GM18519 (cell line): ENCODE data around the gene SLC25A42.
"Not testable (repeated sequence)": the region's sequence is repeated elsewhere in the genome, so short reads cannot be mapped to it uniquely, and the experiment has no call there.

Experiments used
- ATAC-seq: cut with Tn5 transposase; IDR thresholded peaks from one replicate; pipeline ENCODE4 v1.9.1; 2021; ENCODE audit warnings: mild to moderate bottlenecking, moderate library complexity; ENCODE audit not compliant: unreplicated experiment, low FRiP score

SLC25A42 gene

GRCh38 chr19:19063183-19064097 is at the start of gene SLC25A42:
Gene SLC25A42 (plus strand): TSS chr19:19063994. CDS start chr19:19096125, 32,131 bp downstream.
- ATAC-seq = peak; percentile 83

- ATAC-seq = no peak
Observed at GRCh38 chr19:19021115-19021514, 42.7 kb upstream of the SLC25A42 start.

GRCh38 chr19:19022380-19022961 is 41.3 kb upstream of the SLC25A42 start:
- no peak for ATAC-seq

GRCh38 chr19:19023376-19023775 is 40.4 kb upstream of the SLC25A42 start:
- not testable (repeated sequence) for ATAC-seq

- ATAC-seq = no peak
Observed at GRCh38 chr19:19025861-19026260, 37.9 kb upstream of the SLC25A42 start.

- no peak for ATAC-seq
Observed at GRCh38 chr19:19026299-19026971, 37.4 kb upstream of the SLC25A42 start.

GRCh38 chr19:19027228-19027627 is 36.6 kb upstream of the SLC25A42 start:
- no peak for ATAC-seq

GRCh38 chr19:19028526-19028925 is 35.3 kb upstream of the SLC25A42 start:
- no peak for ATAC-seq

- ATAC-seq = no peak
Observed at GRCh38 chr19:19031891-19032290, 31.9 kb upstream of the SLC25A42 start.

- peak; percentile 2 for ATAC-seq
Observed at GRCh38 chr19:19032420-19033175, 31.2 kb upstream of the SLC25A42 start.

GRCh38 chr19:19033176-19033425 is 30.7 kb upstream of the SLC25A42 start:
- ATAC-seq = no peak

- peak; percentile 51 for ATAC-seq
Observed at GRCh38 chr19:19033426-19034203, 30.2 kb upstream of the SLC25A42 start, which contains the start of the genes ARMC6 and SUGP2. Gene ARMC6 (plus strand): TSS chr19:19033603. CDS start chr19:19034210, 607 bp downstream. Gene SUGP2 (minus strand): TSS chr19:19033517. CDS start chr19:19031071, 2,446 bp downstream.

GRCh38 chr19:19034204-19034624 is 29.6 kb upstream of the SLC25A42 start:
- ATAC-seq = no peak

GRCh38 chr19:19039901-19040300 is 23.9 kb upstream of the SLC25A42 start:
- ATAC-seq = no peak

- ATAC-seq = no peak
Observed at GRCh38 chr19:19040417-19040816, 23.4 kb upstream of the SLC25A42 start.

- no peak for ATAC-seq
Observed at GRCh38 chr19:19042732-19043280, 21.0 kb upstream of the SLC25A42 start.

- ATAC-seq = no peak
Observed at GRCh38 chr19:19043481-19043880, 20.3 kb upstream of the SLC25A42 start.

- ATAC-seq = no peak
Observed at GRCh38 chr19:19043881-19044280, 19.9 kb upstream of the SLC25A42 start.

- ATAC-seq = no peak
Observed at GRCh38 chr19:19049406-19049805, 14.4 kb upstream of the SLC25A42 start.
